Spinal cord (tissue), 10 donors: ENCODE data around the gene MEIS3. TPM values are rescaled to one million over a fixed set of nuclear protein-coding genes. Genes with fewer than 3 reads are reported as not detected.

Experiments
- DNase-seq, 6 donors: peaks; one replicate each; pipeline versions ENCODE4 v3.0.0 to v3.0.0-alpha.2; 2013 to 2015; ENCODE audit warnings: low spot score in 6 of 6, low read depth in 4 of 6
- H3K27ac ChIP-seq: one replicate; pipeline ENCODE4 v1.5.1; 2013; ENCODE audit warnings: low read depth, low read length, control low read depth
- H3K27me3 ChIP-seq: one replicate; pipeline ENCODE4 v1.6.1; 2013; ENCODE audit warnings: low read length; ENCODE audit not compliant: control insufficient read depth, insufficient read depth
- H3K36me3 ChIP-seq: one replicate; pipeline ENCODE4 v1.6.1; 2013; ENCODE audit warnings: low read length; ENCODE audit not compliant: control insufficient read depth, insufficient read depth
- H3K4me1 ChIP-seq: one replicate; pipeline ENCODE4 v1.6.1; 2013; ENCODE audit warnings: low read length; ENCODE audit not compliant: control insufficient read depth, insufficient read depth
- H3K4me3 ChIP-seq: one replicate; pipeline ENCODE4 v1.5.1; 2013; ENCODE audit warnings: low read depth, low read length, control low read depth
- H3K9me3 ChIP-seq: one replicate; pipeline ENCODE4 v1.6.1; 2013; ENCODE audit warnings: low read length; ENCODE audit not compliant: control insufficient read depth, insufficient read depth
- WGBS: methylation state at CpG from one replicate; pipeline ENCODE4 v1.1.5; 2013; ENCODE audit warnings: missing lambda C conversion rate; ENCODE audit not compliant: insufficient coverage; 5-methylcytosine and 5-hydroxymethylcytosine counted together
- polyA plus RNA-seq, 2 donors: library from polyadenylated mRNA; unstranded; fragments of 120-200 nt; gene quantifications; one replicate each; pipeline ENCODE4 v1.2.1, GENCODE V29; 2013; ENCODE audit not compliant: insufficient read length in 2 of 2
- total RNA-seq, 2 donors: library from RNA; depleted of rRNA in 1 of 2; stranded (reverse); fragments of 120-200 nt in 1 of 2; fragments of >200 nt in 1 of 2; gene quantifications; one replicate each; pipeline versions ENCODE4 v1.2.3 to v1.2.4, GENCODE V29; 2013 to 2014
- donor health status: healthy.

Gene MEIS3
- total and polyA plus RNA-seq, 4 donors = 35.4 to 117 (median 81.5) TPM

DNA sequence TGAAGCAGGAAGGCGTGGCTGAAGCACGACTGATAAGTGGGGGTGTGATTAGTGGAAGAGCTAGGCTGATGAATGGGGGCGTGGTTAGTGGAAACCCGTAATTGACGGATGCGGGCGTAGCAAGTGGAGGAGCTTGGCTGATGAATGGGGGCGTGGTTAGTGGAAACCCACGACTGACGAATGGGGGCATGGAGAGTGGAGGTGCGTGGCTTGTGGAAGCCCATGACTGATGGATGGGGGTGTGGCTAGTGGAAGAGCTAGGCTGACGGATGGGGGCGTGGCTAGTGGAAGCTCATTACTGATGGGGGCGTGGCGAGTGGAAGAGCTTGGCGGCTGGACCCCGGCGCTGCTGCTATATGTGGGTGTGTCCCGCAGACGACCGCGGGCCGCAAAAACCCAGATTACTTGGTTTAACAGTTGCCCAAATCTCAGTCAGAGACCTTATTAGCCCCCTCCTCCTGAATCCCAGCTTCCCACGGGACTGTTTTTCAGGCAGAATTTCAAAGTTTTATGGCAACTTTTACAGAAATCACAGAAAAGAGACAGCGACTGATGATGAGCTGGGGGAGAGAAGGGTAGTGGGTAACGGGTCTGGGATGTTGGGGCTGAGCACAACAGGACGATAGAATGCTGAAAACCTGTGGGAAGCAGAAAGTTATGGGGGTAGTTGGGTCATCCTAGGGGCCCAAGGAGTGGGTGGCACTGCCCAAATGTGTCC, 9.0 kb upstream of the MEIS3 start:
- peak; percentile 86 to 100 (median 96) for DNase-seq
- under 1% methylated on average over 26 of the region's 27 CpGs for WGBS
- H3K4me3 ChIP-seq = peak overlapping the region; percentile 20
- H3K36me3 ChIP-seq = peaks cover 5% of the 10 kb centered on the region
- peak overlapping the region; percentile 58 for H3K27ac ChIP-seq
- no peaks in the 10 kb centered on the region for H3K9me3 ChIP-seq
- H3K27me3 ChIP-seq = peaks cover 27% of the 10 kb centered on the region
- H3K4me1 ChIP-seq = peaks cover 39% of the 10 kb centered on the region

GRCh38 chr19:47427241-47428176, 8.2 kb upstream of the MEIS3 start:
- H3K27ac ChIP-seq = peak overlapping the region; percentile 58
- peaks cover 39% of the 10 kb centered on the region for H3K4me1 ChIP-seq
- 1% methylated on average over 17 of the region's 17 CpGs for WGBS
- peaks cover 30% of the 10 kb centered on the region for H3K27me3 ChIP-seq
- H3K4me3 ChIP-seq = peak overlapping the region; percentile 20
- H3K9me3 ChIP-seq = no peaks in the 10 kb centered on the region
- H3K36me3 ChIP-seq = peaks cover 5% of the 10 kb centered on the region
- peak in 5 of 6 donors; percentile 53 to 95 (median 69) for DNase-seq

DNA sequence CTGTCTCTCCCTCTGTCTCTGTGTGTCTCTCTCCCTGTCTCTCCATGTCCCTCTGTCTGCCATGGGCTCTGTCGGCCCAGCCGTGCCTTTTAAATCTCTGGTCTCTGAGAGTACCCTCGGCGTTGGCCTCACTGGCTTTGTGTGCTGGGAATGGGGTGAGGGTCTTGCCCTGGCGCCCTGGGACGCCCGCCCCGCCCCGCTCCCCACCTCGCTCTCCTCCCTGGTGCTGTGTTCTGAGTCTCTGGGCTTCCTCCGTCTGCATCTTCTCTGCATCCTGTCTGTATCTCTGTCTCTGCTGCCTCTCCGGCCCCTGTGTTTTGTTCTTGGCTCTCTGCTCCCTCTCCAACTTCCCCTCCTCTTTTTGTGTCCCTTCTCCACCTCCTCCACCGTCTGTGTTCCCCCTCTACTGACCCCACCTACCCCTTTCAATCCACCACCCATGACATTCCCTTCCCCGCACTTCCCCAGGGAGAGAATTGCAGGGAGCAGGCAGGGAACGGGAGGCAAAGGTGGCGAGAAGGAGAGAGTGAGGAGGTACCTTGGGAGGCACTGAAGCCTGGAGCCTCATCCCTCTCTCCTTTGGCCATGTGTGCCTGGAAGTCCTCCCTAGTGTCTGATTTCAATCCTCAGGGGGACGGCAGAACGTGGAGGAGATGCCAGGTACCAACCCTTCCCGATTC, 4.0 kb upstream of the MEIS3 start:
- no peak overlapping the region for H3K27ac ChIP-seq
- 26% methylated on average over 14 of the region's 19 CpGs for WGBS
- H3K9me3 ChIP-seq = no peaks in the 10 kb centered on the region
- peaks cover 55% of the 10 kb centered on the region for H3K4me1 ChIP-seq
- no peak overlapping the region for H3K4me3 ChIP-seq
- no peaks in the 10 kb centered on the region for H3K36me3 ChIP-seq
- no peak for DNase-seq
- peaks cover 26% of the 10 kb centered on the region for H3K27me3 ChIP-seq

DNA sequence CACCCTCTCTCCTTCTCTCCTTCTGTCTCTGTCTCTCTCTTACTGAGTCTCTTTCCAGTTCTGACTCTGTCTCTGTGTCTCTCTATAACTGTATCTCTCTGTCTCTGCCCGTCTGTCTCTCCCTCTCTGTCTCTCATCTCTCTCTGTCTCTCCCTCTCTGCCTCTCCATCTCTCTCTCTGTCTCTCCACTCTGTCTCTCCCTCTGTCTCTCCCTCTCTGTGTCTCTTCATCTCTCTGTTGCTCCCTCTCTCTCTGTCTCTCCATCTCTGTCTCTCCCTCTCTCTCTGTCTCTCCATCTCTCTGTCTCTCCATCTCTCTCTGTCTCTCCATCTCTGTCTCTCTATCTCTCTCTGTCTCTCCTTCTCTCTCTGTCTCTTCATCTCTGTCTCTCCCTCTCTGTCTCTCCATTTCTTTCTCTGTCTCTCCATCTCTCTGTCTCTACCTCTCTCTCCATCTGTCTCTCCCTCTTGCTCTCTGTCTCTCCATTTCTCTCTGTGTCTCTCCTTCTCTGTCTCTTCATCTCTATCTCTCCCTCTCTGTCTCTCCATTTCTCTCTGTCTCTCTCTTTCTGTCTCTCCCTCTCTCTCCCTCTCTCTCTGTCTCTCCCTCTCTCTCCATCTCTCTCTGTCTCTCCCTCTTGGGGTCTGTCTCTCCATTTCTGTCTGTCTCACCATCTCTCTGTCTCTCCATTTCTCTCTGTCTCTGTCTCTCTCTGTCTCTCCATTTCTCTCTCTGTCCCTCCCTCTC, 3.3 kb upstream of the MEIS3 start:
- Histone ChIP-seq H3K27ac (no peak overlapping the region), H3K4me1 (peaks cover 54% of the 10 kb centered on the region), H3K9me3 (no peaks in the 10 kb centered on the region), H3K4me3 (no peak overlapping the region), H3K27me3 (peaks cover 26% of the 10 kb centered on the region), H3K36me3 (no peaks in the 10 kb centered on the region)
- 8% methylated on average over 1 of the region's 1 CpG for WGBS
- no peak for DNase-seq

- WGBS = 1% methylated on average over 25 of the region's 31 CpGs
- H3K4me3 ChIP-seq = no peak overlapping the region
- H3K27ac ChIP-seq = no peak overlapping the region
- DNase-seq = peak in 2 of 6 donors; percentile 70 to 90
- peaks cover 5% of the 10 kb centered on the region for H3K36me3 ChIP-seq
- H3K27me3 ChIP-seq = peaks cover 26% of the 10 kb centered on the region
- no peaks in the 10 kb centered on the region for H3K9me3 ChIP-seq
- peaks cover 53% of the 10 kb centered on the region for H3K4me1 ChIP-seq
Measured at GRCh38 chr19:47421844-47422395, 2.6 kb upstream of the MEIS3 start.

DNA sequence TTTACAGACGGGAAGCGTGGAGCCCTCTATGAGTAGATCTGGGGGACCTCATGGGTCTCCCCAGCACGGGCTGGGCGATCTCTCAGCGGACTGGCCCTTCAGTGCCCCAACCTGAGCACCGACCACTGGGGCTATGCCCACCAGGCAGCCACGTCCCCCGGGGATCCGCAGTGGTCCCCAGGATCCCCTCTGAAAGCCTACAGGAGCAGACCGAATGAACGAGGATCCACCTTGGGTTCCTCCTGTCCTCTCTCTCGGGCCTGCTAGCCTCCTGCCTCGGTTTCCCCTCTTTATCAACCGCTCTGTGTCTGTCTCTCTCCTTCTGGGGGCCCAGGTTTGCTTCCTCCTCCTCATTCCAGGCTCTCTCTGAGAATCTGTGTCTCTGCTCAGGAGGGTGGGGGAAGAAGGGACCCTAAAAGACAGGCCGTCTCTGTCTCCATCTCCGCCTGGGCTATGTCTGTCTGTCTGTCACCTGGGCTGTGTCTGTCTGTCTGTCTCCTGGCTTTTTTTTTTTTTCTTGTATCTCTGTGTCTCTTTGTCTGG, 2.0 kb upstream of the MEIS3 start:
- Histone ChIP-seq H3K9me3 (no peaks in the 10 kb centered on the region), H3K36me3 (peaks cover 11% of the 10 kb centered on the region), H3K4me1 (peaks cover 55% of the 10 kb centered on the region), H3K27ac (no peak overlapping the region), H3K4me3 (no peak overlapping the region), H3K27me3 (peaks cover 26% of the 10 kb centered on the region)
- DNase-seq = no peak
- 16% methylated on average over 14 of the region's 16 CpGs for WGBS

DNA sequence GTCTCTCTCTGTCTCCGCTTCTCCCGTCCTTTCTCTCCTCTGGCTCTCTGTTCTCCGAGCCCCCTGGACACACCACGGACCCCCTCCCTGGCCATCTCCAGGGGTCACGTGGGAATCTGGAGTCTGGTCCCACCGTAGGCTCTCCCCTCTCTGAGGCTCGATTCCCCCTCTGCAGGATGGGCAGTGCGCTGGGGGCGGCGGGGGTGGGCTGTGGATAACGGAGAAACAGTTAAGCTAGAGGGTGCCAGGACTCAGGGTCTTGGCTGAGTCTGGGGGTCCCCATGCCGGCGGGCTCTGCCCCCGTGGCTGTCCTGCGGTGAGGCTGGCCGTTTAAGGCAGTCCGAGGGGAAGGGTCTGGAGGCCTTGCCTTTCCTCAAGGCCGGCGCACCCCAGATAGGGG, 462 bp upstream of the MEIS3 start:
- peaks cover 55% of the 10 kb centered on the region for H3K4me1 ChIP-seq
- H3K4me3 ChIP-seq = no peak overlapping the region
- 20% methylated on average over 11 of the region's 19 CpGs for WGBS
- H3K27me3 ChIP-seq = peaks cover 26% of the 10 kb centered on the region
- DNase-seq = no peak
- H3K9me3 ChIP-seq = no peaks in the 10 kb centered on the region
- peaks cover 23% of the 10 kb centered on the region for H3K36me3 ChIP-seq
- no peak overlapping the region for H3K27ac ChIP-seq

GRCh38 chr19:47418692-47419029, 666 bp downstream of the MEIS3 start:
- DNase-seq = peak in 2 of 6 donors; percentile 44 to 51
- Histone ChIP-seq H3K27ac (no peak overlapping the region), H3K36me3 (peaks cover 34% of the 10 kb centered on the region), H3K4me3 (peak overlapping the region; percentile 53), H3K9me3 (no peaks in the 10 kb centered on the region), H3K4me1 (peaks cover 55% of the 10 kb centered on the region), H3K27me3 (peaks cover 26% of the 10 kb centered on the region)
- WGBS = 0% methylated on average over 9 of the region's 9 CpGs
